OCI-LY1 (cell line): ENCODE data around the gene AFM.

ENCODE experiments used
- H2AFZ ChIP-seq: fragments of 200-600 bp; sonication (generic), shearing (Covaris generic); 2 replicates; pipeline ENCODE4 v1.6.0; 2014; ENCODE audit warnings: antibody characterized with exemption, mild to moderate bottlenecking, low read length
- H3F3A ChIP-seq: fragments of 200-600 bp; sonication (generic), shearing (Covaris generic); 2 replicates; pipeline ENCODE4 v1.6.0; 2014; ENCODE audit warnings: mild to moderate bottlenecking, antibody characterized with exemption, low read length, moderate library complexity; ENCODE audit not compliant: insufficient read depth
- H3K27ac ChIP-seq: fragments of 200-600 bp; sonication (generic); 2 replicates; pipeline ENCODE4 v1.5.1; 2014; ENCODE audit warnings: low read length, mixed run types, mild to moderate bottlenecking, low read depth; ENCODE audit not compliant: poor library complexity, severe bottlenecking
- H3K27me3 ChIP-seq: fragments of 200-600 bp; sonication (generic); 2 replicates; pipeline ENCODE4 v1.6.0; 2014; ENCODE audit warnings: antibody characterized with exemption, mild to moderate bottlenecking, low read length, moderate library complexity; ENCODE audit not compliant: insufficient read depth
- H3K36me3 ChIP-seq: fragments of 200-600 bp; sonication (generic); 2 replicates; pipeline ENCODE4 v1.6.1; 2014; ENCODE audit warnings: mild to moderate bottlenecking, antibody characterized with exemption, low read length, moderate library complexity, mixed read lengths; ENCODE audit not compliant: insufficient read depth
- H3K4me1 ChIP-seq: fragments of 200-600 bp; sonication (generic); 2 replicates; pipeline ENCODE4 v1.5.1; 2014; ENCODE audit warnings: mild to moderate bottlenecking, low read length, moderate library complexity; ENCODE audit not compliant: insufficient read depth, severe bottlenecking
- H3K4me2 ChIP-seq: fragments of 200-600 bp; sonication (generic), shearing (Covaris generic); 2 replicates; pipeline ENCODE4 v1.6.1; 2014; ENCODE audit warnings: low read length
- H3K4me3 ChIP-seq: fragments of 200-600 bp; sonication (generic); 2 replicates; pipeline ENCODE4 v1.5.1; 2014; ENCODE audit warnings: low read length, low read depth, mild to moderate bottlenecking, mixed read lengths; ENCODE audit not compliant: poor library complexity, severe bottlenecking
- H3K79me2 ChIP-seq: fragments of 200-600 bp; shearing (Covaris generic); 2 replicates; pipeline ENCODE4 v1.6.1; 2016; ENCODE audit warnings: mixed run types, low read length, mixed read lengths; ENCODE audit not compliant: insufficient read depth
- H3K9ac ChIP-seq: fragments of 200-600 bp; sonication (generic), shearing (Covaris generic); 2 replicates; pipeline ENCODE4 v1.6.1; 2014; ENCODE audit warnings: mild to moderate bottlenecking, low read length, mixed read lengths
- H3K9me2 ChIP-seq: fragments of 200-600 bp; sonication (generic), shearing (Covaris generic); 2 replicates; pipeline ENCODE4 v1.6.1; 2014; ENCODE audit warnings: low read depth, mild to moderate bottlenecking, low read length, mixed read lengths
- H3K9me3 ChIP-seq: fragments of 200-600 bp; shearing (Covaris generic); 2 replicates; pipeline ENCODE4 v1.6.1; 2014; ENCODE audit warnings: low read length, mixed read lengths
- H4K20me1 ChIP-seq: fragments of 200-600 bp; sonication (generic), shearing (Covaris generic); 2 replicates; pipeline ENCODE4 v1.6.0; 2016; ENCODE audit warnings: mild to moderate bottlenecking, low read length; ENCODE audit not compliant: insufficient read depth
- CTCF ChIP-seq: fragments of 200-600 bp; sonication (generic), shearing (Covaris generic); IDR thresholded peaks from 2 replicates; pipeline ENCODE4 v1.5.1; 2017; ENCODE audit warnings: mild to moderate bottlenecking, antibody characterized with exemption, low read length, moderate library complexity, mixed read lengths
- EZH2 ChIP-seq: fragments of 200-600 bp; sonication (generic), shearing (Covaris generic); IDR thresholded peaks from 2 replicates; pipeline ENCODE4 v1.8.0; 2017; ENCODE audit warnings: borderline replicate concordance, mixed run types, mild to moderate bottlenecking, antibody characterized with exemption, low read length, moderate library complexity, mixed read lengths

Gene AFM

GRCh38 chr4:73470728-73471127 lies 10.8 kb upstream of the AFM start:
- Histone ChIP-seq H3K79me2 (no peaks in the 10 kb centered on the region), H3K9ac (no peak overlapping the region), H3K4me1 (no peaks in the 10 kb centered on the region), H3K4me2 (no peak overlapping the region), H3K27me3 (no peaks in the 10 kb centered on the region), H3K36me3 (no peaks in the 10 kb centered on the region; the same call in 1 of the 2 replicates), H3K9me3 (0 out of 2 replicates have a peak, but pooled peaks cover 2% of the 10 kb centered on the region), H4K20me1 (no peaks in the 10 kb centered on the region), H3K27ac (no peak overlapping the region), H3F3A (no peaks in the 10 kb centered on the region), H3K4me3 (no peak overlapping the region), H3K9me2 (no peaks in the 10 kb centered on the region), H2AFZ (no peak overlapping the region)
- no peak for TF ChIP-seq CTCF

DNA sequence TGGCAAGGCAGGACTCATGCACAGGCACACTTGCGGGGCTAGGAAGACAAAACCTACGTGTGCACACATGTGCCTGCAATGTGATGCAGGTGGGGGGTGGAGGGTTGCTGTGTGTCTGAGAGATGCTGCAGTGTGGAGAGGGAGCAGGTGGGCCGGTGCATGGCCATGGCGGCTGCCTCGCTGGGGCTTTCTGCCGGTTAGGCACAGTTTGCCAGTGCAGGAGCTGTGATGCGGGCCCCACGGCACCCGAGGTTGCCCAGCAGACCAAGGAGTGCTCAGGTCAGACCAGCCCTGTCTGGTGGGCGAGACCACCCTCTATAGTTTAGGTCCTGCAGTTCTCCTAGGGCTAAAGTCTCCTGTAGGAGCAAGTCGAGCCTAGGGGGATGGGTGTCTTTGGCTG lies 4.4 kb upstream of the AFM start:
- Histone ChIP-seq H3K9ac (no peak overlapping the region), H3K27ac (no peak overlapping the region), H3K79me2 (no peaks in the 10 kb centered on the region), H3K4me2 (no peak overlapping the region), H3K9me3 (peaks cover 2% of the 10 kb centered on the region; the same call in 1 of the 2 replicates), H3K27me3 (no peaks in the 10 kb centered on the region), H3K4me1 (no peaks in the 10 kb centered on the region), H2AFZ (no peak overlapping the region), H3K36me3 (no peaks in the 10 kb centered on the region; the same call in 1 of the 2 replicates), H4K20me1 (no peaks in the 10 kb centered on the region), H3K9me2 (no peaks in the 10 kb centered on the region), H3K4me3 (no peak overlapping the region), H3F3A (no peaks in the 10 kb centered on the region)
- TF ChIP-seq CTCF (no peak), EZH2 (no peak)

DNA sequence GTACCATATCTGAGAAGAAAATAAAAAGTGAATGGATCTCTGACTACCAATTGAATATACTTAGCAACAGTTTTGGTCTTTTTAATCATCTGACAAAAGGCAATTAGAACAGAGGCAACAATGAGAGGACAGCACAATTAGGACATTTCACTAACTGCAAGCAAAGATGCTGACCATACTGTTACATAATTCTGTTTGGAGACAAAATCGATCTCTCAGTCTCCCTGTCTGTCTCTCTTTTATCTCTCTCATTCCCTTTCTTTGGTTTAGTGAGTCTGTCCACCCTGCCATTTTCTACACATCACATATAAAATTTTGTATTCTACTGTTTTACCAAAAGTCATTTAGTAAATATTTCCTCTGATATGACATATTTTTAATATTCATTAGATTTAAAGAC lies 2.2 kb upstream of the AFM start:
- H3K36me3 ChIP-seq = no peaks in the 10 kb centered on the region; the same call in 1 of the 2 replicates

More for the DNA sequence above, 2.2 kb upstream of the AFM start:
- Histone ChIP-seq H3K9me3 (peaks cover 2% of the 10 kb centered on the region; the same call in 1 of the 2 replicates), H3K4me3 (no peak overlapping the region), H3K4me2 (no peak overlapping the region), H3K27me3 (no peaks in the 10 kb centered on the region), H3K9me2 (no peaks in the 10 kb centered on the region), H3F3A (no peaks in the 10 kb centered on the region), H3K27ac (no peak overlapping the region), H4K20me1 (no peaks in the 10 kb centered on the region), H3K4me1 (no peaks in the 10 kb centered on the region), H2AFZ (no peak overlapping the region), H3K9ac (no peak overlapping the region), H3K79me2 (no peaks in the 10 kb centered on the region)
- no peak for TF ChIP-seq CTCF
- TF ChIP-seq EZH2 = no peak
